Stimulated activated CD4-positive, alpha-beta T cell treated with anti-CD3 and anti-CD28 coated beads, Interleukin-4, amount 100 ng/mL, for 1 hour (primary cell): Measurements from ENCODE around the gene LRRC8C.
"Not testable (repeated sequence)": the region's sequence is repeated elsewhere in the genome, so short reads cannot be mapped to it uniquely, and the experiment has no call there.

Source experiments
- DNase-seq: peaks from one replicate; pipeline ENCODE4 v3.0.0-alpha.2; 2020

Gene LRRC8C

DNA sequence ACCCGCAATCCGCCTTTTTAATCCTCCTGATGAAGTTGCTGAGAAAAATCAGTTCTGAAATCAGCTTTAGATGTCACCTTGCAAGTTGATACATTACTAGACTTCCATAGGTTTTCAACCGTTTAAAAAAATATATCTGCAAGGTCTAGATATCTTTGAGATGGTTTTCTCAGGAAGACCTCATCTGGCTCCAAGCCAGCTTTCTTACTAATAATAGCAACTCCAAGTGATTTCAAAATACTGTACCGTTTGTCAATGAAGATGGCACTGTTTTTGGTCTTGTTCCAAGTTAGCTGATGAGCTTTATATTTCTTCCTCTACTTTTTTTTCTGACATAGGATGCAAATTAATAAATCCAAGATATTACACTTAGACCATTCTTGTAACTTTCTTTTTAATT is 40.3 kb downstream of the LRRC8C start:
- no peak for DNase-seq

DNA sequence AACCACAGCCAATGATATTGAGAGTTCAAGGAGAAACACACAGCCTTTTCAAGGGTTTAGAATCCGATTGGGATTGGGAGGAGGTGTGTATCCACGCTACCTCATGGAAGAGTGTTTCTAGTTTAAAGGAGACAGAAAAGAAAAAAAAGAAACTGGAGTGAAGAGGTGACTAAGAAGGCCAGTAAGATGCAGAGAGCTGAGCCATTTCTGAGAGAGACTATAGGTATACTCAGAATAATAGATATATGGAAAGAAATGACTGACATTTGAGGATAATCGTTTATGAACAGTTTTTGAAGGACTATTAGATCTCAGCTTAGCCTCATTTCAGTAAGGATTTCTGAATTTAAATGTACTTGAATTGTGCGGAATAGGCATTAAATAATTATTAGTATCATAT is 42.8 kb downstream of the LRRC8C start:
- DNase-seq: no peak

DNA sequence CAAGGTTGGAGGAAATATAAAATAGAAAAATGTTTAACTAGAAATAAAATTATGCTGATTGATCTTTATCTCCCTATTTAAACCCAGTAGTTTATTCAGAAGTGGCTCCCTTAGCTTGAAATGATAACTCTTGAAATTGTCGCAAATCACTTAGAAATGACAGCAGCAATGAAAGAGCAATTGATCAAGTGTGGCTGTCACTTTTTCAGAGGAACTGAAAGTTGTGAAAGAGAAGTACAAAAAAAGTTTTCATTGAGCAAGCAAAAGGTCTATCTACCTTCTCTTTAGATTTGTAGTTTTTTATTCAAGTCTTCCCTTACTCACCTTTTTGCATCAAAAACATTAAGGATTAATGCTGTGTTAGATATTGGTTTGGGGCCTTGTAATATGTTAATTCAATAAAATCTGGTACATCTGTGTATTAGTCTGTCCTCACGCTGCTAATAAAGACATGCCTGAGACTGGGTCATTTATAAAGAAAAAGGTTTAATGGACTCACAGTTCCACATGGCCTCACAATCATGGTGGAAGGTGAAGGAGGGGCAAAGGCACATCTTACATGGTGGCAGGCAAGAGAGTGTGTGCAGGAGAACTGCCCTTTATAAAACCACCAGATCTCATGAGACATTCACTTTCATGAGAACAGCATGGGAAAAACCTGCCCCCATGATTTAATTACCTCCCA is 48.3 kb downstream of the LRRC8C start:
- DNase-seq: no peak

DNA sequence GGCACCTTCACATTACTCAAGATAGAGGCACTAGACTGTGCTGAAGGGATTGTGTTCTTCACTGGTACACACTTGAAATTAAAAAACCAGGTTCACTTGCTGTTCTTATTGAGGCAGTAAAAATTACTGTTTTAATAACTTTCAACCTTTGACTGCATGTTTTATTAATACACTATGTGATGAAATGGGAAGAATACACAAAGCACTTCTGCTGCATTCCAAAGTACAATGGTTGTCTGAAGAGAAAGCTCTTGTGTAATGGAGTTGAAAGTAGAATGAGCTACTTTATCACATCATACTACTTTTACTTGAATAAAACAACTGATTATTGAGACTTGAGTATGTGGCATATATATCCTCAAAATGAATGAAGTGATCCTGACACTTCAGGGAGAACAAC is 49.7 kb downstream of the LRRC8C start:
- no peak for DNase-seq

DNA sequence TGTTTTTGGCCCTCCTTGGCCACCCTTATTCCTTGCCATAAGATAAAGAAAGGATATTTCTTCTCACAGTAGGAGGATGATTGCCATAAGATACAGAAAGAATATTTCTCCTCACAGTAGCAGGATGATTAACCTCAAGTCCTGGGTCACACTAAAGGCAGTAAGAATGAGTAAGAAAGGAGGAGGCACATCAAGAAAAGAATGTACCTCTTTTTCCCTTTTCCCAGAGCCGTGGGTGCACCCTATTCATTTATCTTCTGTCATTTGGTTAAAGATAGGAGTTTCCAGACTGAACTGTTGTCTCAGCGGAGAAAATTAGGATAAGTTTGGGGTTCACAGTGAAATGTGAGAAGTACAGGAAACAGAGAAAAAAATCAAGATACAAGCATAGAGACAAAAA is 52.5 kb downstream of the LRRC8C start:
- DNase-seq: no peak

DNA sequence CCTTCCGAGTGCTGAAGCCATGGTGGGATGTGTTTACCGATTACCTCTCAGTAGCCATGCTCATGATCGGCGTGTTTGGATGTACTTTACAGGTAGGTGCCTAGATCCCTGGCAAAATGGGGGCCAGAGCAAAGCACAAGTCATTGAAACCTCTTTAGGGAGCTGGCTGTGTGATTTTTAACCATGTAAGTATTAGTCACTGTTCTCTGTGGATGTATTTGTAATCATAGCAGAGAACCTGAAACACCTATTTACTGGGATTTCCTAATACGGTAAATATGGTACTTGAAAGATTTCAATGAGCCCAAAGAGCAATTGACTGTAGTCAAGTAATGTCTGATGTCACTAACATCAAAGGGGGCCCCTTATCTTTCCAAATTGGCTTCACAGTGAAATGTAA is 53.6 kb downstream of the LRRC8C start:
- DNase-seq: no peak

DNA sequence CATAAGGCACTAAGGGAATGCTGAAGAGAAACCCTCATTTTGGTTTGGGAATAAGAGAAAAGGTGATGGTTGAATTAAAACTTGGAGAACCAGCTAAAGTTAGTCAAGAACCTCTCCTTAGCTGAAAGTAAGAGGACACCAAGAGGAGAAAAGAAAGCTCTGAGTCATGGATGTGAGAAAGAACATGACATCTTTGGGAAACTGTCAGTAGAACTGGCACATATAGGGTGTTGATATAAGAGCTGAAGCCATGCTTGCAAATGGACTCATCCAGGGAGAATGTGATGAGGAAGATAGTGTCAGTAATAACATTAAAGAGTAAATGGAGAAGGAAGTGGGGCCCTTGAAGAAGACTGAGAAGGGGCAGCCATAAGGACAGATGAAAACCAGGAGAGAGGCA is 54.3 kb downstream of the LRRC8C start:
- no peak for DNase-seq

DNA sequence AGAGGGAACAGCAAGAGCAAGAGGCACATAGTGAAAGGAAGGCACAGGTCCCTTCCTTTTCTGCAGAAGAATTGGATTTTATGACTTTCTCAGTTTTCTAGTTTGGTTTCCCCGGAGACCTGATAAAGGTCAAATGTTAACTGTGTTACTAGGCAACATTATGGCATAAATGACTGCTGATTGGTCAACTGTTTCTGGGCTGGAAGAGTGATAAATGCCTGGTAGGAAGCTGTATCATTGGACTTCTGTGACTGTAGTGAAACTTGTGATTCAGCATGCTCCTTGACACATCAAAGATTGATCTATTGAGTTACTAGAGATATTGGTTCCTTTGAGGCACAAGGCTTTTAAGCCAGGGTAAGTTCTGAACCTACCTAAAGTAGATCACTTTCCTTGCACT is 55.7 kb downstream of the LRRC8C start:
- no peak for DNase-seq

DNA sequence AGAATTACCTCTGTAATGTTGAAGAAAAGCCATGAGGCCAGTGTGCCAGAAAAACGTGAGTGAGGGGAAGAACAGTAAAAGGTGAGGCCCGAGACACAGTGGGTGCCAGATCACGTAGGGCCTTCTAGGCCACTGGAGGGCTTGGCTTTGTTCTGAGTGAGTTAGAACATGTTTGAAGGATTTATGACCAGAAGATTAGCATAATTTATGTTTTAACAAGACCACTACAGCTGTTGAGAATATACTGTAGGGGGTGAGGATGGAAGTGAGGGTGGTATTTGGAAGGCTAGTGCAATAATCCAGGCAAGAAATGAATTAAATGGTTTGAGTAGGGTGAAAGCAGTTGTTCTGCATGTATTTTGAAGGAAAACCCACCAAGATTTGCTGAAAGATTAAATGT is 56.3 kb downstream of the LRRC8C start:
- no peak for DNase-seq

DNA sequence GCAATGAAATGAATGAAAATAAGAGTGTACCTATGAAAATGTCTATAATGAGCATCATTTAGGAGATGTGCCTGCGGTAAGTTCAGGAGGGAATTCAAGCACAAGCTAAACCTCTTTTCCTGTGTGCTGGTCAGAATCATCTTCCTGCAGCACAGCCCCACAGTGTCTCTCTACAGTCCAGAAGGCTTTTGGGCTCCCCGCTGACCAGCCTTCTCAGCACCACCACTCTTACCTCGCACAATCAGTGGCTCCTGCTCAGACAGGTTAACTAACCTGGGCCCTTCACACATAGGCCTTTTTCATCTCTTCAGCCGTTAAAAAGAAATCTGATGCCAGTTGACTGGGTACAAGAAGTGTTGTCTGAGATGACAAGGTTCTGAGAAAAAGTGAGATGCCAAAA is 57.7 kb downstream of the LRRC8C start:
- no peak for DNase-seq

DNA sequence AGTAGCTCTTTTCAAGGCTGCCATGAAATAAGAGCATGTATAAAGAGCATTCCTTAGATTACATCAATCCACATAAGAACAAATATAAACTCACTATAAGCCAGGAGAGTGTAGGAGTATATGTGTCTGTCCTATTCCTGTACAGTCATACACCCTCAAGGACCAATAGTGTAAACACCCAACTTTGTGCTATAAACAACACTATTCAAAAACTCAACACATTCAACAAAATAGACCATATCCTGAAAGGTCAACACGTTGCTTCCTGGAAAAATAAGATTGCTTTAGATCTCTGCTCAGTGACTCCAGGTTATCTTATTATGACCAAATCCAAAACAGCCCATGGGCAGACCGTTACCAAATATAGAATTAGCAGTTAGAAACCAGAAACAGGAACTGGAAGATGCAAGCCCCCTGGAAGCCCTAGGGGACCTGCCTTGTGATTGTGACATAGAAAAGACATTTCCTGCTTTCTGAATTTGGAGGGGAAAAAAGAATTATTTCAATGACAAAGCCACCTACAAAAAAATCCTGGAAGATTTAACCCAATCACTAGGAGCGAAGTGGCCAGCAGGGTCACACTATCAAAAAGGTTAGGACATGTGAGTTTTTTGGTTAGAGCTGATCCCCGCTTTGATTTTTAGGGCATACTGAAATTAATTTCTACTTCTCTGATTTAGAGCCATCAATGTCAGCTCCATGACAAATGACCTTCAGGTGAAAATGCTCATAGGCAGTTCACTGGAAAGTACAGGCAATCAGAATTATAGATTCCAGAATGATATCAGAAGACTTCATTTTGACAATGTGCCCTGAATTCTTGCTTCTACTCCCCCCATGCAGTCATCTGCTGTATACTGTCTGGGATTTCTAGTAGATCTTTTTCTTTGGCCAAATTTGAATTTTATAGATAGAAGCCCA is 59.9 kb downstream of the LRRC8C start:
- no peak for DNase-seq

DNA sequence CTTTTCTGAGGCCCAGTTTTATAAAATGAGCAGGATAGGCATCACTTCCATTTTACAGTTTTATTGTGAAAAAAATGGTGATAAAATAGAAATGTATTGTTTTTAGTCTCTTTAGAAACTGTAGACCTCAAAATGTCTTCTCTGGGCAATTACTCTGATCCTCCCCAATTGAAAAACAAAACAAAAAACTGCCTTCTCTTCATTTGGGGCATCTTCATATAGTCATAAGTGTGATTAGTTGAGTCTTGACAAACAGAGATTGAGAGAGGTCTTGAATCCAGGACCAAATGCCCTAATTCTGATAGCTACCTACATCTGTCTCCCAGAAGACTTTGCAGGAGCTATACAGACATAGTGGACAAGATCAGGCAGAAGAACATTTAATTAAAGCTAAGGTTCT is 62.9 kb downstream of the LRRC8C start:
- DNase-seq: no peak

DNA sequence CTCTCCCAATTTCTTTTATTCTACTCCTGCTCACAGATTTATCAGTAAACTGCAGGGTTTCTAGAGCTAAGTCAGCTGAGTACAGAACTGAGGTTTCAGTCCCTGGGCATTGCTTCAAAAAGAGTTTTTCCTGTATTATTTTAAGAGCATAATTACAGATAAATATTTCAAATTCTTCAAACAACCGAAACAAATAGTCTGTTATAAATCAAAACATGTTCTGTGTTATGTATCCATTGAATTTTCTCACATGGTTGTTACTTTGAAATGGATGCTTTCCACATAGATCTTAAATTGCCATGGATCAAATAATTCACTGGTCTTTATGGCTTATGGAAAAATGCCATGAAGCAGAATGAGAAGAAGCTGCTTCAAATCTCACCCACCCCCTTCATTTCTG is 64.5 kb downstream of the LRRC8C start:
- DNase-seq: no peak

DNA sequence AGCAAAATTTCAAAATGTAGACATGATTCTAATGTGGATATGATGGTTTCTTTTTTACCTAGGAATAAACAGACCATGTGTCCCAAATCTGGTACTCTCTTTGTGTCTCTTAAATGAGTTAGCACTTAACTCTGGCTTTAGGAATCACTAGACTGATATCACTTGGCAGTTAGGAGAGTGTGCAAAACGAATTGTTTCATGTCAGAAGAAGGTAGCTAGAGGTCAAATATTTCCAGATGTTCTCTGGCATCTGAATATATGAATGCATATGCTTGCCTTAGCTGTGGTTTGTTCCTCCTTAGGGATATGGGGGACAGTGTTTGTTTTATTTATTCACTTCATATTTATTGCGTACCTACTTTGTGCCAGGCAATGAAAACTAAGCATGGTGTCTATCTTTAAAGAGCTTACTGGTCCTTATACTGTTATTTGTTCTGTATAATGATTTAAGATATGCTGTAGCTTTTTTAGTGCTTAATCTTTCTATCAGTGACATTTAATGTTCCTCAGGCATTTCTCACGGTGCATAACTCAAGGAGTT is 65.2 kb downstream of the LRRC8C start:
- DNase-seq: no peak

DNA sequence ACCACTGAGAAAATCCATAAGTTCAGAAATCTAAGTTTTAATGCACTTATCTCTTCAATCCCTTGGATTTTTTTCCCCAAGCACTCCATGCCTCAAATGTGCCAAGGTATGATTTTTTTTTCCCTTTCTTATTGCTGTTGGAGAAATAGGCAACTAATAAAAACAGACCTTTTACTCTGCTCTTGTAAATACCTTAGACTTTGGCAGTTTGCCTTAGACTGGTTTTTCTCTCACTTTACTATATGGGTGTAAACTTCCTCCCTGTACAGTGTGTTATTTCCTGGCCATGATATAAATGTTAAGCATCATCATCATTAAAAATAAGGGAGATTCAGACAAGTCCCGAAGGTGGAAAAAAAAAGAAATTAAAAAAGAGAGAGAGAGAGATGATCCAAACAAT is 65.7 kb downstream of the LRRC8C start:
- no peak for DNase-seq

DNA sequence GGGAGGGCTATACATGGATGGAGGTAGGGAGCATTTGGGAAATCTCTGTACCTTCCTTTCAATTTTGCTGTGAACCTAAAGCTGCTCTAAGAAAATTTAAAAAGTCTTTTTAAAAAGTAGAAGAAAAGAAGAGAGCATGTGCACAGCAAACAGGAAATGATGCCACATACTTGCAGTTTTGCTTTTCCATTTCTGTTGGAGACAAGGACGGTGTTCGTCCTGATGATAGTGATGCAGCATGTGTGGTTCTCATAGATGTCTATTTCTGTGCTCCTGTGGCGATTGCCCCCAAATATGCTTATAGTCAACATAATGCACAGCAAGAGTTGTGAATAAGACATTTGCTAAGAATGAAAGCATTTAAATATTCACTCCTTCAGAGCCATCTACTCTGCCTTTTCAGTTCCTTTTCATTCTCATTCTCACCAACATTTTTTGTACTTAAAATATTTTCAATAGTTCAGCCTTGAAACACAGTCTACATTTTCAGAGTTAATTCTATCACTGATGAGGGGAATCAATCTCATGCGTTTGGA is 66.6 kb downstream of the LRRC8C start:
- no peak for DNase-seq

DNA sequence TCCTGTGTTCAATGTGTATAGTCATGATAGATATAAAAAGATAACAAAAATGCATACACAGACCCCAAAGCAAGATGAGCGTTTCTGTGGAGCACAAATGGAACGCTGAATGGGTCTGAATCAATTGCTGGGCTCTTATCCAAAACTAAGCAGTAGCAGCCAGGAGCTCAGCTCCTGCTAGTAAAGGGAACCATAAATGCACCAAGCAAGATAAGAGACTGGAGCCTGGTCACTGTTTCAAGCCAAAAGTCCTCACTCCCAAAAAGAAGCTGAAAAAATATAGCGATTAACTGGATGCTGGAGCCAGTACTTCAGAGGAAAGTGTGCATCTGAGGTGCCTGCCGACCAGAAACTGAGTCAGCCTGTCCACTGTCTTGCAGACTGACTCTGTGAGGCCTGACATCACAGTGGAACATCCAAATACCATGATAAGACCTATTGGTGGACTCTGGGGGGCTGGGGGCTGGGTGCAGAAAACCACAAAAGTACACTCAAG is 68.9 kb downstream of the LRRC8C start:
- no peak for DNase-seq

DNA sequence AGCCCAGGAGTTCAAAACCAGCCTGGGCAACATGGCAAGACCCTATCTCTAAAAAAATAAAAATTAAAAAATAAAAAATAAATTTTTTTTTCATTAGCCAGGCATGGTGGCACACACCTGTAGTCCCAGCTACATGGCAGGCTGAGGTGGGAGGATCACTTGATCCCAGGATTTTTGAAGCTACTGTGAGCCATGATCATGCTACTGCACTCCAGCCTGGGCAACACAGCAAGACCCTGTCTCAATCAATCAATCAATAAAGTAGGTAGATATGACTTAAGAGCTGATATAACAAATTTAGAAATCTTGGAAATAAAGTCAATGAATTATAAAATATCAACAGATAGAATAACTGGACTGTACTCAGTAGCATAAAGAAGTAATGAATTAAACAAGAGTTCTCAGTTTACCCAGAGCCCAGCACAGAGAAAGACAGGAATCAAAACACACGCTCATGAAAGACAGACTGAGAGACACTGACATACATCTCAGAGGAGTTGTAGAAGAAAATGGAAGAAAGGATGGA is 69.7 kb downstream of the LRRC8C start:
- DNase-seq: no peak

DNA sequence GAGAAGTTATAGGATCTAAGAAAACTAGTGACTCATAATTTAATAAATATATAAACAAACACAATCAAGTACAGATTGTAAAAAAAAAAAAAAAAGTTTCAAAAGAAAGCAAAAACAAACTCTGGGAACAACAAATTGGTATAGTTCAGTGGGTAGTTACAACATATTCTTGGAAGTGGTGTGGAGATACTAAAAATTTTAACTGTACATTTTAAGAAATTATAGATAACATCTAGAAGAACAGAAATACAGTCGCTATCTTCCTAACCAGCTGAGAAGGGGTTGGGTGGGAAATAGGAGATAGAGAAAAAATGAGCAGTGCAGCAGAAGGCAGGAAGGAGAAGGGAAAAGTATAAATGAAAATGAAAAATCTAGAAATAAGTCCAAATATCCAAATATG is 70.5 kb downstream of the LRRC8C start:
- DNase-seq: no peak

DNA sequence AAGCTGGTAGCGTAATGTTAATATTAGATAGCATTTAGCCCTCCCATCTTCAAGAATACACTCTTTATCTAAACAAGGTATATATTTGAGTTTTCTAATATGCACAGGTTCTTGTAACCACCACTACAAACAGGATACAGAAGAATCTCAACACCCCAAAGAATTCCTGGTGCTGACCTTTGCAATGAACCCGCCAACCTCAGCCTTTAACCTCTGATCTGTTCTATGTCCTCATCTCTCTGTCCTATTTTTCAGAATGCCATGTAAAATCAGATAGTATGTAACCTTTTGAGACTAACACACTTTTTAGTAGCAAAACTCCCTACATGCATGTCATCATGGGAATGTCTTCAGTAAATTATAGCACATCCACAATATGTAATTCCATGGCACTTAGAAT is 71.1 kb downstream of the LRRC8C start:
- no peak for DNase-seq

DNA sequence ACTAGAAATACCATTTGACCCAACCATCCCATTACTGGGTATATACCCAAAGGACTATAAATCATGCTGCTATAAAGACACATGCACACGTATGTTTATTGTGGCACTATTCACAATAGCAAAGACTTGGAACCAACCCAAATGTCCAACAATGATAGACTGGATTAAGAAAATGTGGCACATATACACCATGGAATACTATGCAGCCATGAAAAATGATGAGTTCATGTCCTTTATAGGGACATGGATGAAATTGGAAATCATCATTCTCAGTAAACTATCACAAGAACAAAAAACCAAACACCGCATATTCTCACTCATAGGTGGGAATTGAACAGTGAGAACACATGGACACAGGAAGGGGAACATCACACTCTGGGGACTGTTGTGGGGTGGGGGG is 72.0 kb downstream of the LRRC8C start:
- not testable (repeated sequence) for DNase-seq

DNA sequence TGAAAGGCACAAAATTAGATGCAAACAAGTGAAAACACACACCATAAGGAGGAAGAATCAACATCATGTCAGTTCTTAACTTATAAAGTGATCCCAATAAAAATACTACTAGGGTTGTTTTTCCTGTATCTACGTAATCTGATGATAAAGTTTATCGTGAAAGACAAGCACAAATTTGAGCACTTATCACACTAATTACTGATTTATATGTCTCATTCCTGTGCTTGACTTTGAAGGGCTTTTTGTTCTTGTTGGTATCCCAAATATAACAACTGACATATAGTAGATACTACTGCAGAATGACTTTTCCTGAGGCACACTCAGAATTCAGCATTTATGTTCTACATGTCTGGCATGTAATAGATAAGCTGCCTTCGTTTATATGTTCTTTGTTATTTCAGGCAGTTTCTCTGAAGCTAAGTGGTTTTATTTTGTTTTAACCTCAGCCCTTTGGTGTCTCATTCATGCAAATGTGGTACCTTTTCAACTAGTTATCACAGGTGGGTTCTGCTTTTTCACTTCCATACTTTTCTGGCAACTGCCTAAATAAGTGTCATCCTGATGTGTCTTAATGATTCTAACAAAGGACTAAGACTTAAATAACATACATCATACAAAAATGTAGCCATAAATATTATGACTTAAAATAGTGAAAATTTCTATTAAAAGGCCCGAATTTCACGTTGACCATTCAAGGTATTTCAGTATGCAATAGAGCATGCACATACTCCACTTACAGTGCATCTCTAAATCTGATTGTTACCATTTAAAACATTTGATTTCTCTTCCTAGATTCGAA is 73.2 kb downstream of the LRRC8C start:
- DNase-seq: no peak

DNA sequence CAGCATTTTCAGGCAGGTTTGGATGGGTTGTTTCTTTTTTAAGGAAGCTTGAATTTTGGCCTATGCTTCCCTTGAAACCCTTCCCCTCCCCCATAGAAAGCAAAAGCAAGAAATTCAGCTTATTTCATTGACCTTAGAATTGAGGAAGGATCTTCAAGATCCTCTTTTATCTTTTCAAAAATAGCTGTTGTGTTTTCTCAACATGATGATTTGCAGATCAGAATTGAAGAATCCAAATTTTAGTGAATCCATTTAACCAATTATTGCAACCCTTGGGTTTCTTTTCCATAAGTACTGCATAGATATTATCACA is 73.7 kb downstream of the LRRC8C start:
- DNase-seq: no peak
